Measurements from ENCODE around the gene MUSTN1. TPM values are rescaled to one million over a fixed set of nuclear protein-coding genes. Genes with fewer than 3 reads are reported as not detected.

The MUSTN1 gene
- total and polyA plus RNA-seq, 2 donors (not counting 3 experiments of a cell fraction or from before 2014, with no cell fraction given) = 1.1 to 2.2 TPM

- ChIA-PET POLR2A (no interaction called here), CTCF (interaction anchor here (0.8 to 0.9 kb wide), 2 partner anchors 78 to 216 kb away, joined by 3 to 4 read pairs; no protein-coding TSS in a partner anchor)
- Histone ChIP-seq H3K9me1 (replicated peaks; ENCODE audit: control insufficient read depth, extremely low read depth, insufficient read depth, low read length) (no peaks in the 10 kb centered on the region), H3K4me1 (ENCODE audit: control insufficient read depth, extremely low read depth, insufficient read depth, low read length) (no peaks in the 10 kb centered on the region), H3K36me3 (ENCODE audit: control insufficient read depth in 2 of 2, extremely low read depth in 1 of 2, insufficient read depth in 2 of 2, low read length in 2 of 2) (peaks cover 0 to 3% of the 10 kb centered on the region in 2 experiments), H3K9me3 (replicated peaks; ENCODE audit: control insufficient read depth, insufficient read depth, low read length) (no peaks in the 10 kb centered on the region), H3K27me3 (ENCODE audit: control insufficient read depth in 2 of 2, insufficient read depth in 2 of 2, low read length in 2 of 2) (no peaks in the 10 kb centered on the region), H2AFZ (ENCODE audit: low read depth, low read length) (no peak overlapping the region), H3K4me3 (replicated peaks in 1 of 3; ENCODE audit: insufficient read depth in 1 of 3, low read depth in 1 of 3, low read length in 3 of 3) (no peak overlapping the region), H3K79me2 (ENCODE audit: control insufficient read depth, insufficient read depth, low read length) (no peaks in the 10 kb centered on the region), H3K4me2 (ENCODE audit: insufficient read depth, low read length) (no peak overlapping the region), H3K9ac (replicated peaks; ENCODE audit: extremely low read depth, insufficient read depth, low read length) (no peak overlapping the region), H3K27ac (ENCODE audit: insufficient read depth, low read depth, low read length) (no peak overlapping the region), H4K20me1 (replicated peaks; ENCODE audit: control insufficient read depth, extremely low read depth, insufficient read depth, low read length) (no peaks in the 10 kb centered on the region)
- BruUV-seq (replicated peaks) = no TSS peak
- dilution Hi-C loops (cut with MboI; ENCODE audit: extremely low pct_ligation_motif_present, low sequenced_read_pairs) = no loop called here
- no peak for DNase-seq (ENCODE audit: low read depth, low spot score)
- intact Hi-C loops (cut with micrococcal nuclease) = no loop called here
- FAIRE-seq = no peak
- TF ChIP-seq MAX (IDR thresholded peaks at IDR 0.05; ENCODE audit: insufficient read depth, insufficient read length) (no peak), EZH2 (IDR thresholded peaks at IDR 0.05; ENCODE audit: borderline replicate concordance, low read depth, low read length, severe bottlenecking) (no peak), CTCF (IDR thresholded peaks at IDR 0.05; ENCODE audit: extremely low read depth in 1 of 2, insufficient read depth in 1 of 2, low read depth in 1 of 2, low read length in 2 of 2) (no peak), JUN (IDR thresholded peaks at IDR 0.05; ENCODE audit: borderline replicate concordance, insufficient read depth, insufficient read length, low read depth) (no peak), POLR2A (IDR thresholded peaks at IDR 0.05; ENCODE audit: low read depth, low read length) (no peak), GATA2 (IDR thresholded peaks at IDR 0.05; ENCODE audit: insufficient read depth, insufficient read length, low read depth, low read length) (no peak)
Measured at GRCh38 chr3:52857133-52857532, 22.3 kb upstream of the MUSTN1 start.
